Lung (tissue), 12 donors: ENCODE measurements around the gene LTBP2. TPM values are rescaled to one million over a fixed set of nuclear protein-coding genes. Genes with fewer than 3 reads are reported as not detected.

Experiments used
- ATAC-seq: fragments of 200-7000 bp; cut with Tn5 transposase; one replicate; pipeline ENCODE4 v1.9.1; 2020; ENCODE audit warnings: moderate number of reproducible peaks; ENCODE audit not compliant: insufficient read depth, low FRiP score
- DNase-seq, 3 donors: peaks; one replicate each; pipeline ENCODE4 v3.0.0-alpha.2; 2013 to 2017
- H3K27ac ChIP-seq, 2 donors: one replicate each; pipeline ENCODE4 v1.5.1; 2013; ENCODE audit warnings: mild to moderate bottlenecking in 2 of 2, moderate library complexity in 2 of 2, control low read depth in 1 of 2, inconsistent platforms in 1 of 2, low read depth in 1 of 2, low read length in 1 of 2
- H3K27me3 ChIP-seq, 3 donors: one replicate each; pipeline ENCODE4 v1.5.1; 2013; ENCODE audit warnings: low read length in 2 of 3; ENCODE audit not compliant: control insufficient read depth in 3 of 3, insufficient read depth in 3 of 3
- H3K36me3 ChIP-seq, 4 donors: one replicate each; pipeline ENCODE4 v1.5.1; 2013; ENCODE audit warnings: low read length in 4 of 4, mild to moderate bottlenecking in 1 of 4, moderate library complexity in 1 of 4; ENCODE audit not compliant: control insufficient read depth in 4 of 4, insufficient read depth in 4 of 4
- H3K4me1 ChIP-seq, 5 donors: one replicate each; pipeline ENCODE4 v1.5.1; 2013; ENCODE audit warnings: low read length in 5 of 5, mild to moderate bottlenecking in 2 of 5, moderate library complexity in 1 of 5; ENCODE audit not compliant: control insufficient read depth in 5 of 5, insufficient read depth in 5 of 5
- H3K4me3 ChIP-seq: one replicate; pipeline ENCODE4 v1.5.1; 2013; ENCODE audit warnings: mild to moderate bottlenecking, control low read depth, moderate library complexity
- H3K9ac ChIP-seq, 2 donors: one replicate each; pipeline ENCODE4 v1.5.1; 2013; ENCODE audit warnings: low read length in 2 of 2, control low read depth in 1 of 2; ENCODE audit not compliant: insufficient read depth in 1 of 2
- H3K9me3 ChIP-seq, 4 donors: one replicate each; pipeline ENCODE4 v1.5.1; 2013; ENCODE audit warnings: low read length in 3 of 4, mild to moderate bottlenecking in 1 of 4, moderate library complexity in 1 of 4; ENCODE audit not compliant: control insufficient read depth in 4 of 4, insufficient read depth in 3 of 4
- CTCF ChIP-seq: IDR thresholded peaks from 2 replicates; pipeline ENCODE4 v1.5.1; 2012; ENCODE audit warnings: mild to moderate bottlenecking; ENCODE audit errors: control extremely low read depth, extremely low read depth
- WGBS, 2 donors: extraction: QIAGEN DNeasy Blood & Tissue Kit; methylation state at CpG; one replicate each; pipeline ENCODE4 v1.1.7; 2013; 5-methylcytosine and 5-hydroxymethylcytosine counted together
- polyA plus RNA-seq, 2 donors: library from polyadenylated mRNA; stranded (reverse); fragments of 200-250 nt; gene quantifications; one replicate each; pipeline ENCODE4 v1.2.1, GENCODE V29; 2013
- total RNA-seq, 2 donors: library from RNA; depleted of rRNA in 1 of 2; stranded (reverse); fragments of >200 nt in 1 of 2; gene quantifications; one replicate each; pipeline ENCODE4 v1.2.1, GENCODE V29; 2014 to 2021
- donor health status: control.
- donor health status: control.
- donor health status: Bipolar disorder and iron deficiency.
- donor health status: healthy.
- donor health status: DM: yes; HTN: yes; CAD: no.

The LTBP2 gene
- total and polyA plus RNA-seq, 4 donors, result 13.2 to 78.4 (median 25.8) TPM

- no peaks in the 10 kb centered on the region for H3K9me3 ChIP-seq
- no peak for ATAC-seq
- peaks cover 0 to 7% (median 3%) of the 10 kb centered on the region in 3 donors for H3K27me3 ChIP-seq
- H3K36me3 ChIP-seq, result no peaks in the 10 kb centered on the region
- 40 to 58% methylated on average over 4 of the region's 4 CpGs for WGBS, 2 donors
- H3K9ac ChIP-seq, result no peak overlapping the region
- no peak overlapping the region for H3K27ac ChIP-seq
- no peak for TF ChIP-seq CTCF
- H3K4me1 ChIP-seq, result peaks cover 0 to 13% (median 0%) of the 10 kb centered on the region in 5 donors
- H3K4me3 ChIP-seq, result no peak overlapping the region
- no peak for DNase-seq
Observed at GRCh38 chr14:74616507-74616906, 4.5 kb upstream of the LTBP2 start.

- 91 to 97% methylated on average over 14 of the region's 14 CpGs for WGBS, 2 donors
- Histone ChIP-seq H3K4me3 (no peak overlapping the region), H3K27me3 (peaks cover 0 to 8% (median 7%) of the 10 kb centered on the region in 3 donors), H3K36me3 (no peaks in the 10 kb centered on the region), H3K27ac (no peak overlapping the region), H3K4me1 (peaks cover 0 to 13% (median 0%) of the 10 kb centered on the region in 5 donors), H3K9me3 (no peaks in the 10 kb centered on the region), H3K9ac (no peak overlapping the region)
- ATAC-seq (no peak), DNase-seq (no peak)
- no peak for TF ChIP-seq CTCF
Observed at GRCh38 chr14:74615735-74616134, 3.7 kb upstream of the LTBP2 start.

GRCh38 chr14:74614508-74615495, 2.8 kb upstream of the LTBP2 start:
- Histone ChIP-seq H3K27ac (no peak overlapping the region), H3K4me3 (no peak overlapping the region), H3K27me3 (peaks cover 0 to 16% (median 7%) of the 10 kb centered on the region in 3 donors), H3K9me3 (no peaks in the 10 kb centered on the region), H3K36me3 (no peaks in the 10 kb centered on the region), H3K4me1 (peaks cover 0 to 11% (median 0%) of the 10 kb centered on the region in 5 donors), H3K9ac (no peak overlapping the region)
- no peak for TF ChIP-seq CTCF
- no peak for DNase-seq
- ATAC-seq, result no peak
- WGBS, 2 donors, result 71 to 73% methylated on average over 8 of the region's 8 CpGs
